Measurements from ENCODE around the gene PPARGC1A. TPM values are rescaled to one million over a fixed set of nuclear protein-coding genes. Genes with fewer than 3 reads are reported as not detected.

The PPARGC1A gene, protein sequence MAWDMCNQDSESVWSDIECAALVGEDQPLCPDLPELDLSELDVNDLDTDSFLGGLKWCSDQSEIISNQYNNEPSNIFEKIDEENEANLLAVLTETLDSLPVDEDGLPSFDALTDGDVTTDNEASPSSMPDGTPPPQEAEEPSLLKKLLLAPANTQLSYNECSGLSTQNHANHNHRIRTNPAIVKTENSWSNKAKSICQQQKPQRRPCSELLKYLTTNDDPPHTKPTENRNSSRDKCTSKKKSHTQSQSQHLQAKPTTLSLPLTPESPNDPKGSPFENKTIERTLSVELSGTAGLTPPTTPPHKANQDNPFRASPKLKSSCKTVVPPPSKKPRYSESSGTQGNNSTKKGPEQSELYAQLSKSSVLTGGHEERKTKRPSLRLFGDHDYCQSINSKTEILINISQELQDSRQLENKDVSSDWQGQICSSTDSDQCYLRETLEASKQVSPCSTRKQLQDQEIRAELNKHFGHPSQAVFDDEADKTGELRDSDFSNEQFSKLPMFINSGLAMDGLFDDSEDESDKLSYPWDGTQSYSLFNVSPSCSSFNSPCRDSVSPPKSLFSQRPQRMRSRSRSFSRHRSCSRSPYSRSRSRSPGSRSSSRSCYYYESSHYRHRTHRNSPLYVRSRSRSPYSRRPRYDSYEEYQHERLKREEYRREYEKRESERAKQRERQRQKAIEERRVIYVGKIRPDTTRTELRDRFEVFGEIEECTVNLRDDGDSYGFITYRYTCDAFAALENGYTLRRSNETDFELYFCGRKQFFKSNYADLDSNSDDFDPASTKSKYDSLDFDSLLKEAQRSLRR
- 40.5 TPM for total RNA-seq

GRCh38 chr4:23889814-23890341 is at the start of gene PPARGC1A:
Gene PPARGC1A, minus strand, starts transcription at chr4:23890047. Its CDS starts 90 bp downstream, at chr4:23889957.

